ENCODE data around the gene AGPAT4.
A peak's percentile ranks its signal among the peaks of the same experiment; 100 is the strongest.

AGPAT4 gene

GRCh38 chr6:161169035-161169434 lies 104.8 kb downstream of the AGPAT4 start:
- no peak overlapping the region for H3K4me3 ChIP-seq (ENCODE audit: low read depth, low read length)
- TF ChIP-seq, protein P1, sequence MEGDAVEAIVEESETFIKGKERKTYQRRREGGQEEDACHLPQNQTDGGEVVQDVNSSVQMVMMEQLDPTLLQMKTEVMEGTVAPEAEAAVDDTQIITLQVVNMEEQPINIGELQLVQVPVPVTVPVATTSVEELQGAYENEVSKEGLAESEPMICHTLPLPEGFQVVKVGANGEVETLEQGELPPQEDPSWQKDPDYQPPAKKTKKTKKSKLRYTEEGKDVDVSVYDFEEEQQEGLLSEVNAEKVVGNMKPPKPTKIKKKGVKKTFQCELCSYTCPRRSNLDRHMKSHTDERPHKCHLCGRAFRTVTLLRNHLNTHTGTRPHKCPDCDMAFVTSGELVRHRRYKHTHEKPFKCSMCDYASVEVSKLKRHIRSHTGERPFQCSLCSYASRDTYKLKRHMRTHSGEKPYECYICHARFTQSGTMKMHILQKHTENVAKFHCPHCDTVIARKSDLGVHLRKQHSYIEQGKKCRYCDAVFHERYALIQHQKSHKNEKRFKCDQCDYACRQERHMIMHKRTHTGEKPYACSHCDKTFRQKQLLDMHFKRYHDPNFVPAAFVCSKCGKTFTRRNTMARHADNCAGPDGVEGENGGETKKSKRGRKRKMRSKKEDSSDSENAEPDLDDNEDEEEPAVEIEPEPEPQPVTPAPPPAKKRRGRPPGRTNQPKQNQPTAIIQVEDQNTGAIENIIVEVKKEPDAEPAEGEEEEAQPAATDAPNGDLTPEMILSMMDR (IDR thresholded peaks at IDR 0.05; ENCODE audit: control insufficient read depth, extremely low read depth, insufficient read depth), result no peak
- no peak for DNase-seq (ENCODE audit: low read depth)

- peak; percentile 23 for DNase-seq (ENCODE audit: low read depth)
- TF ChIP-seq, protein P1 (IDR thresholded peaks at IDR 0.05; ENCODE audit: control insufficient read depth, extremely low read depth, insufficient read depth), result no peak
- no peak overlapping the region for H3K4me3 ChIP-seq (ENCODE audit: low read depth, low read length)
Measured at GRCh38 chr6:161168281-161168891, 105.5 kb downstream of the AGPAT4 start.

DNA sequence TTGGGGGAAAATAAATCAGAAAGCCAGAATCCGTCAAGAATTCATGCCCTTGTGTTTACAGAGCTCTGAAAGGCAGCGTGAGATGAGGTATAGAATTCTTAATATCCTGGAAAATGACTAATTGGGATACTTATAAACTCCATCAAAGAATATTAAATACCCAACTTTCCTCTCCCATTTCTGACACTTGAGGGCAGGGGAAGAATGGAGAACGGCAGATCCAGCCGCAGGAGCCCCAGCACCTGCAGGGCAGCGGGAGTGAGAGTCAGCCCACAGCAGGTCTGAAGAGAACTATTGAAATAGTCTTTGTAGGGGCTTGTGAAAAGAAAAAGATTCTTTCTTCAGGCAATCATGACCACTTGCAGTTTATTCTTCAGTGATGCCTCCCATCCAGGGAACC lies 107.2 kb downstream of the AGPAT4 start:
- DNase-seq (ENCODE audit: low read depth), result no peak
- no peak overlapping the region for H3K4me3 ChIP-seq (ENCODE audit: low read depth, low read length)
- TF ChIP-seq, protein P1 (IDR thresholded peaks at IDR 0.05; ENCODE audit: control insufficient read depth, extremely low read depth, insufficient read depth), result no peak

- H3K4me3 ChIP-seq (ENCODE audit: low read depth, low read length), result no peak overlapping the region
- TF ChIP-seq, protein P1 (IDR thresholded peaks at IDR 0.05; ENCODE audit: control insufficient read depth, extremely low read depth, insufficient read depth), result no peak
- DNase-seq (ENCODE audit: low read depth), result no peak
Measured at GRCh38 chr6:161166176-161166575, 107.7 kb downstream of the AGPAT4 start.

DNA sequence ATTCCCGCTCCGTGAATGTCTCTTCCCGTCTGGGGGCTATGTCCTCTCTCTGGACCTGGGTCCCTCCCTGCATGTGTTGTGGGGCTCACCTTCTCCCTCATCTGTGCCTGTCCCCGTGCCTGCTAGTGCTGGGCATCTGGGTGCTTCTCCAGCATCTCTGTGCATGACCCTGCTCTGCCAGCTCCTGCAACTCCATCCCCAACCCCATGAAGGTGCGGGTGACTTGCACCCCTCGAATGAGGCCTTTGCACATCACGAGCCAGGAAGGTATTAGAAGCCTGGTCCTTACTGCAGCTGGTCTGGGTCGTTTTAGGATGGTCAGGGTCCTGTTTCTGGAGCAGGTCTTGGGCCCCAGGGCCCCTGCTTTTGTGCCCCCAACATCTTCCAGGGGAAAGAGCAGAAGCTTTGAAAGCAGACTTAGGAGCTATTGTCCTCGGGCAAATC lies 109.7 kb downstream of the AGPAT4 start:
- TF ChIP-seq, protein P1 (IDR thresholded peaks at IDR 0.05; ENCODE audit: control insufficient read depth, extremely low read depth, insufficient read depth), result no peak
- H3K4me3 ChIP-seq (ENCODE audit: low read depth, low read length), result no peak overlapping the region
- no peak for DNase-seq (ENCODE audit: low read depth)

DNA sequence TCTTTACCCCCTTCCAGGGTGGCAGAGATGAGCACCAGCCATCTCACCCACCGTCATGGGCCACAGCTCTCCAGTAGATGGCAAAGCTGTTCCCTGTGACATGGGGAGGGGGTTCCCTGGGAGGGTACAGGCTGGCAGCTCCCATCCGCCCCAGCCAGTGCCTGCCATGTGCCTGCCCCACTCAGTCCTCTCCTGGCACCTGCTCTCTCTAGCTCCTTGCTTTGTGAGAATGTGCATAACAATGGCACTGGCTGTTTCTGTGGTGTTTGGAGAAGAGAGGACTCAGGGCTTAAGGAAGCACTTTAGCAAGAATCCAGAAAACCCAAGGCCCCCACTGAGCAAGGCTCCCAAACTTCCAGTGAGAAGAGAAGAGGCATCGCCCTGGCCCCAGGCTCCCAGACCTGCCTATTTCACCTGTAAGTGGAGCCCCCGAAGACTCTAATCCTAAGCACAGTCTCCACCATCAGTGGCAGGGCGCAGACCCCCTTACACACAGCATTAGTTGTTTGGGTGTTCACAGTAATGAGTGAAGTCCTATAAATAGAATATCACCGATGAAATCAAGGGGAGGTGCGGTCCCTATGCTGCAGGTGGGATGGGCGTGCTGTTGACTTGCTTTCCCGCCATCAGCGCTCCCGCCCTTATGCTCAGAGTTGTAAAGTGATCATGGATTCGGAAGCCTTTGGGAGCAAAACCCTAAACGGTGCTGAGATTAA lies 110.2 kb downstream of the AGPAT4 start:
- no peak for DNase-seq (ENCODE audit: low read depth)
- TF ChIP-seq, protein P1 (IDR thresholded peaks at IDR 0.05; ENCODE audit: control insufficient read depth, extremely low read depth, insufficient read depth), result no peak
- no peak overlapping the region for H3K4me3 ChIP-seq (ENCODE audit: low read depth, low read length)
